GM18519 (cell line): Measurements from ENCODE around the gene OPN3.
A peak's percentile ranks its signal among the peaks of the same experiment; 100 is the strongest.

ENCODE experiments used
- ATAC-seq: cut with Tn5 transposase; IDR thresholded peaks from one replicate; pipeline ENCODE4 v1.9.1; 2021; ENCODE audit warnings: mild to moderate bottlenecking, moderate library complexity; ENCODE audit not compliant: unreplicated experiment, low FRiP score

OPN3 gene

DNA sequence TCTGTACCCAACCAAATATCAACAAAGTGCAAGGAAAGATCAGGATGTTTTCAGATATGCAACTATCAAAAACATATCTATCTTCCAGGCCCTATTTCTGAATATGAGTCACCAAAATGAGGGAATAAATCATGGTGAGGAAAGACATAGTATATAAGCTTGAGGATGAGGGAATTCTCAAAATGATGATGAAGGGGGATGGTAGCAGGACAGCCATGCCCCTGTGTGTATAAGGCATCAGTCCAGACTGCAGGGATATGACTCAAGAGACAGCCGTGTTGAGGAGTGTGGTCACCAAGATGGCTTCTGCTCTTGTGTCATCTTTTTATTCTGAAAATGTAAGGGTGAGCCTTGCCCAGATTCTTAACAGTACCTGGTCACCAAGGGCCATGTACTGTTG lies 7.5 kb upstream of the OPN3 start:
- ATAC-seq, result no peak

DNA sequence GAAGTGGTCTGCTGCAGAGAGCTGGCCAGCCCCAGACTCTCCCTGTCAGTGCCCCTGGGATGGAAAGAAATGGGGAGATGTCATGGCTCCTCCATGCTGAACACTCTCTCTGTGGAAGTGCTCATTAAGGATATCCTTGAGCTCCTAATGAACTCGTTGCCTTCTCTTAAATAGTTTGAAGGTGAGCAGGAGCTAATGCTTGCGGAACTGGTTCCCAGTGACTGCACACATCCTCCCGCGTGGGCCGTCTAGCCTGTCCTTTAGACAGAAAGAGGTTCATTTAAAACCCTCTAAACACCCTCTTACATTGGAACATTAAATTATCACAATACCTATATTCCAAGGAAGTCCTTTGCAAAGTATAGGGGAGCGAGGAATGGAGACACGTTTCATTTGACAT lies 6.0 kb upstream of the OPN3 start:
- no peak for ATAC-seq

DNA sequence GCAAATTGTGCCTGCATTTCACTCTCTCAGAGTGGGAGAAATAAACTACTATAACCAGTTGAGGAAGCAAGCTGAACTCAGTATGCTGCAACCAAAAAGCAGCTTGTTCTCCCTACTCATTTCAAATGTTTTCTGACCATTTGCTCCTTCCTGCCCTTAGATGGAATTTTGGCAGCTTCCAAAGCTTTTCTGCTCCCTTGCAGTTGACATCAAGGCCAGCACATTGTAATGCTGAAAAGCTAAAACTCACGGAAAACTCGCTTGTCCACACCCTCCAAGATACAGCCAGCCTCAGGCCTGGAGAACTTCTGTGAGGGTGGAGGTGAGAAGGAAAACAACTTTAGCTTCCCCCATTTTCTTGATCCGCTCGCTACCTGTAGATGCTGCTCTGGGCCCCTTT lies 5.0 kb upstream of the OPN3 start:
- no peak for ATAC-seq

DNA sequence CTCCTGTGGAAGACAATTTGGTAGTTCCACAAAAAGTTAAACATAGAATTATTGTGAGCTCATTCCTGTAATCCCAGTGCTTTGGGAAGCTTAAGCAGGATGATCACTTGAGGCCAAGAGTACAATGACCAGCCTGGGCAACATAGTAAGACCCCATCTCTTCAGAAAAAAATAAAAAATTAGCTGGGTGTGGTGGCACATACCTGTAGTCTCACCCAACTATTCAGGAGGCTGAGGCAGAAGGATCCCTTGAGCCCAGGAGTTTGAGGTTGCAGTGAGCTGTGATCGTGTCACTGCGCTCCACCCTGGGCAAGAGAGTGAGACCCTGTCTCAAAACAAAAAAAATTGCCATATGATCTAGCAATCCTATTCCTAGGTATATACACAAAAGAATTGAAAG lies 4.1 kb upstream of the OPN3 start:
- ATAC-seq, result no peak

DNA sequence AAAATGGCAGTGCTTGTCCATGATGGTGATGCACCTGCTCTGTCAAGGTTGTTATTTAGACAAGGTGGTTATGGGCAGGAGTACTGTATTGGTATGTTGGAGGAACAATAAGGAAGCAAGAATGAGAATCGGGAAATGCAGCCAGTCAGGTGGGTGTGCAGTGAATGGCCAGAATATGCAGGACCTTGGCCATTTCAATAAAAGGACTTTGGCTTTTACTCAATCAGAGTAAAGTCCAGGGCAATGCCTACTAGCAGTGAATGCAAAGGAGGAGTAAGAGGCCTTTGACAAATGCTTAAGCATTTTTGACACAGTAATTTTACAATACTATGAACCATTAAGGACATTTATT lies 2.4 kb upstream of the OPN3 start:
- no peak for ATAC-seq

DNA sequence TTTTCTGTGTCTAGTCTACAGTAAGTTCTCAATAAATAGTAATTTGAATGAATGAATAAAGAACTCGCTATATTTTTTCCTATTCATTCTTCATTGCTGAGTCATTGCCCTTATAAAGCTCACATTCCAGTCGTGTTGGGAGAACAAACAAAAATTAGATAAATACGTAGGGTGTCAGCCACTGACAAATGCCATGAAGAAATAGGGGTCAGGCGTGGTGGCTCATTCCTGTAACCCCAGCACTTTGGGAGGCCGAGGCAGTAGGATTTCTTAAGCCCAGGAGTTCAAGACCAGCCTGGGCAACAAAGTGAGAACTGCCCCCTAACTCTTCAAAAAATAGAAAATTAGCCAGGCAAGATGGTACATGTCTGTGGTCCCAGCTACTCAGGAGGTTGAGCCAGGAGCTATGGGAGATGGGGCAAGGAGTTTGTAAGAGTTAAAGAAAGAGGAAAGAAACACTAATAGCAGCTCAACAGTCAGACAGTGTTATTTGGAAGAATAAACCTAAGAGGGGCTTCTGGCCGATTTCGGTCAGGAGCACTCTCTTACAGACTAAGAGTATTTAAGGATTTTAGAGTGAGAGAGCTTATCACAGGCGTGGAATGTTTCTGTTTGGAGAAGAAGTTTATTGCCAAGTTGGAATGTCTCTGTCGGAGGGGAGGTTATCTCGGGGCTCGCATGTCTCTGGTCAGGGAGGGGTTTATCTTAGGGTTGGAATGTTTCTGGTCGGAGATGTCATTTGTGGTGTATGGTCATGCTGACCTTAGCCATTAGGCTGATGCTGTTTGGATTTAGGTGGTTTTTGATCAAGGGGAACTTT lies 1.8 kb upstream of the OPN3 start:
- ATAC-seq, result no peak

DNA sequence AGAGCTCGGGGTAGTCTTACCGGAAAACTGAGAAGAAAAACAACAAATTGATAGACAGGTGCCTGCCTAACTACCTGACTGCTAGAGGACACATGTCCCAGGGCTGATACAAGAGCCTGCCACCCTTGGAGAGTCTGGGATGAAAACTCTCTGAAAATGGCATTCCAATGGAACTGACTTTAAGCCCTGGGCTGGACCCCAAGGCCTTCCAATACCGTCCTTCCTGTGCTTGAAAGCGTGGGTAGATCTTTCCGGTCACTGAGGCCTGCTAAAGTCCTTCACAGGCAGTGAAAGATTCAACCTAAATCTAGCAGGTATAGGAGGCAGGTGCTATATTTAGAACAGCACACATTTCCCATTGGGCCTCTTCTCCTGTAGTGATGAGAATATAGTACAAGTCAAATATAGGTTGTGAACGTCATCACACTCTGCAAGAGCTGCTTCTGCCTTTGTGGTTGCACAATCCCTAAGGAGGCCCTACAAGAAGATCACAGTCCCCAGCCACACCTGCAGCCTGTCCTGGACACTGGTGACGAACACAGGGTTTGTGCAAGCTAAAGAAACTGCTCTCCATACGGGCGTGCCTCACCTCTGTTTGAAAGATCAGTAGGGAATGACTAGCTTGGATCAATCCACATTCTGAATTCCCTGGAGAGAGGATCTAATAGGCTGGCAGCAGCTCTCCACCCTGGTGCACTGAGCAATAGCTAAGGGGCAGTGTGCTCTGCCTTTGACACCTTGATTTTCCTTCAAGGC lies 876 bp upstream of the OPN3 start:
- ATAC-seq, result no peak

DNA sequence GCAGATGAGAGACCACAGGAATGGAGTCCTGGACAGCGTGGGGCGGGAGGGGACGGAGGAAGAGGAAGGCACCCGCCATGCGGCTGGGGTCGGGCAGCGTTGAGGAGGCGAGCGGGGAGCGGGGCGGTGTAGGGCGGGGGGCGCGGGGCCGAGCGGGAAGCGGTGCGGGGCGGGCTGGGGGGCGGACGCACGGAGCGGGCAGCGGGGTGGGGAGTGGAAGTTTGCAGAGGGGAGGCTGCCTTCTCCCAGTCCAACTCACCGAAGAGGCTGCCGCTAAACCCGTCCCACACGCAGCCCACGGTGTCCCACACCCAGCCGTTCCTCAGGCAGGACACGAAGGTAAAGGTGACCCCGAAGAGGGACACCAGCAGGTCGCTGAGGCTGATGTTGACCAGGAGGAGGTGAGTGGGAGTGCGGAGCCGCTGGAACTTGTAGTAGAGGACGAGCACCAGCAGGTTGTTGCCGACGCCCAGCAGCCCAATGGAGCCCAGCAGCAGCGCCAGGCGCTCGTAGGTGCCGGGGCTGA lies 483 bp downstream of the OPN3 start:
- peak; percentile 41 for ATAC-seq

DNA sequence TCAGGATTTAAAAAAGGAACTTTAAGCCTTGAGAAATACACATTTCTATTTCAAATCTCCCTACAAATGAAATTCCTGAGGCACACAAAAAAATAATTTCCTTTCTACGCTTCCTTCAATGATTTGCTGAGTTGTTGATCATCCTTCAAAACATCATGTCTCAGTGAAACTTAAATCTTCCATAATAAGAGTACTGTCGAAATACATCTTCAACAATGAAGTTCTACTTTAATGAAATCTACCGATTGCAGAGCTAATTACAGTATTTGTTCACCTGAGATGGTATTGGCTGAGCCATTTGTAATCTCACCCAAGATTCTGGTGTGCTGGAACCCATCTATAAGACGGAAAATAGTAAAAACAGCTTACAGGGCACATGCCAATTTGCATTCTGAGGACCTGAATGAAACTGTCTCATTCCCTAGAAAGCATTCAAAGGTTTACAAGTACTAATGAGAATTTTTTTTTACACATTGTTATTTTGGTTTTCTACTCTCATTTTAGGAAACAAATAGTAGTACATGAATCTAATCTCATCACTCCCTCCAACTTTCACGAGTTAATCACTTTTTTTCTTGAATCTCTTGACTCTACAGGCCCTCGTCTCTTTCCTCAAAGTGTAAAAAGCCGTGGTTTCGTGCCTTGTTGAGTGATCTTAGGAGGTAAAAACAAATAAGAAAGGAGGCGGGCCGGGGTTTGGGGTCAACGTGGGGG lies 1.1 kb downstream of the OPN3 start:
- ATAC-seq, result no peak

DNA sequence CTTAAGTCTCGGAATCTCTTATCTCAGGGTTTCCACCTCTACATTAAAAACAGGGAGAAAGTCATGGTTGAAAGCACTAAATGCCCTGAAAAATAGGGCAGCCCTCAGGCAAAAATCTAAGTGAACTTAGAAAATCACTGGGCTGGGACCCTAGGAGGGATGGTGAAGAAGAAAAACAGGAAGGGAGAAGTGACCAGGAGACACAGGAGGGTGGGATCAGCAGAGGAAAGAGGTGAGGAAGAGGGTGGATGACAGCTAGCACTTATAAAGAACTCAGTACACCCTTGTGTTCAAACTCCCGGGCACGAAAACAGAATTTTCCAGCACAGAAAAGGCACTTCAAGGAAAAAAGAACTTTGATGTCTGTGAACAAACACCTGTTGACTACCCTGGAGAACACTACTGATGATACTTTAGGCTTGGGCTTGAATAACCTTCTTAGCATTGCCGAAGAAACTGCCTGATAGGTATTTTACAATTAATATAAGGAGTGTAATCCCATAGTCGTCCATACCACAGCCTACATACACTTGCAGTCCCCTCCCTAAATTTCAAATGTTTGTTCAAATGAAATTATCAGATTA lies 2.0 kb downstream of the OPN3 start:
- ATAC-seq, result no peak

DNA sequence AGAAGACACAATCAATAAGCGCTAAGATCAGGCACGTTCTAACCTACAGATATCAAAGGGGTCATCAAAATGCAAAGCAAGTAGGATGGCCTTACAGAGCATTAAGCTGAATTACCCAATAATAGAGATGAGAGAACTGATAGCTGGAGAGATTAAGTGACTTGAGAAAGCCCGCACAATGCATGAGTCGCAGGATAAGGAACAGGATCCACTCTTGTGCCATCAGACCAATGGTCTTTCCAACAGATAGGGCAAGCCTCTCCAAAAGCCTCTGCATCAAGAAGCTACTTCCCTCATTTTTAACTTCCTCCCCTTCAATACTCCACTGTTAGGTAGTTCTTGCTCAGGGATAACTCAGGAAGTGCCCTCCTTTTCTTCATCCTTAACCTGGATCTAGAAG lies 2.6 kb downstream of the OPN3 start:
- no peak for ATAC-seq

DNA sequence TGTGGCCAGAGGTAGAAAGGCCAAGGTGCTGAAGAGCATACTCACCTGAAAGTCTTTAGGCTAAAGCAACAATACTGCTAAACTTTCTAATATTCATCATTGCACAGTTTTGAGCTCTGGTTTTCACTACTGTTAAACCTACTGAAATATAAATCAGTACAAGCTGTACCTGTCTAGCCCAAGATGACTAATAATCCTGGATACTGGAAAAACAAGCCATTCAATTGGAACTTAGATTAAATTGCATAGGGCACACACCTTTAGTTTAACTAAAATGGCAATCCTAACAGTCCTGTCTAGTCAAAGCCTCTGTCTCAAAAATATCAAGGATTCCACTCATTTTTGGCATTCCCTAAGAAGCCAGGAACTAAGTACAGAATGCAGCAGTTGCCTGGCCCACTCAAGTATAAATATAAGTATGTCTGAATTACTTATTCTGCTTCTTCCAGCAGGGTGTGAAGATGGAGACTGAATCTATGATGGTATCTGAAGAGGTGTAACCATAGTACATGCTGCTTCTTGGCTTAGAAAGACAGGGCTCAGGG lies 3.1 kb downstream of the OPN3 start:
- no peak for ATAC-seq

DNA sequence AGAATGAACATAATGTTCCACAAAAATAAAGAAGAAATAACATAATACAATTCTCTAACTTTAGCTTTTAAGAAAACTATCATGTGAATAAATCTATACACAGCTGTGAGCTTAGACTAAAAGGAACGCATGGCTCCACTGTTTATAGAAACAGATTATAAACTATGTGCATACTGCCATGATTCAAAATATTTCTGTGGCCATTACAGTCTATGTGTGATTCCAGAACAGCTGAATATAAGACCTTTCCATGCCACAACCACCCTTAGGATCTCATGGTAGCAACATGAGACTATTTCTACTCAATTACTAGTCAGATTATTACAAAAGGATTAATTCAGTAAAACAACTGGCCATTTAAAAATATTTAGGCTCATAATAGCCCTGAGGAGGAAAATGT lies 3.9 kb downstream of the OPN3 start:
- no peak for ATAC-seq

DNA sequence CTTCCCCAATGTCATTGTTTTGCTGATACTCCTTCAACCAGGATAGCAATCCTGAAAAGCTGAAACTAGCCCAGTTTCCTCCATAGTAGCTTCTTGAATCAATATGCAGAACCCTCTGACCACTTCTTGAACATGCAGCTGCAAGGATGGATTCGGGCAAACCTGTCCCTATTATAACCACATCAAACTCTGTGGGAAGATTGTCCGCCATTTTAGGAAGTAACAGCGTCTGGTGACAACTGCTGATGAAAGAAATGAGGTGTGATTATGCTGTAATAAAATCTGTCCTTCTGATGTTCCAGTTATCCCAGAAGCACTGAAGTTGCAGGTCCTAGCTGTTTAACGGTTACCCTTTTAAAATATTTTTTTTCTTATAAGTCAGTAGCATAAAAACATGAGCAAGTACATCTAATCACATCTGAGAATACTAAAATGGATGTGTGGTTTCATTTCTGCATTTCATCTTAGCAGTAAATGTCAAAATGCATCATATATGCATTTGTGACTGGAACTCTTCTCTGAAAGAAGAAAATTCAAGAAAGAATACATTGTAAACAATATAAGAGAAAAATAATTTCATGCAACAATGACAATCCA lies 4.5 kb downstream of the OPN3 start:
- no peak for ATAC-seq

DNA sequence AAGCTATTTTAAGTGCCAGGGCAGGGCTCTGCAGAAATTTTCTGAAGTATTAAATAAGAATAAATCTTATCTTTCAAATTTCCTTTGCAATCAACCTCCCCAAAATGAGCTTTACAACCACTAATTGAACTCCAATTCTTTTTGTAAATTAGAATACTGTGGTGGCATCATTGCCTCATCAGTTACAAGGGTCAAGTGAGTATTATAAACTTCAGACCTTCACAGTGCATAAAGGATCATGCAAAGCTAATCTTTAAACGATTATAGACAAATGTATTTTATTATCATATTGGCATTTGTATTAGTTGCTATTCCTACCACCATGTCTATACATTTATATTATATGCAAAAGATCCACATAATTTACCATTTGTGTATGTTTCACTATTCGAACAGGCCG lies 7.2 kb downstream of the OPN3 start:
- ATAC-seq, result no peak

DNA sequence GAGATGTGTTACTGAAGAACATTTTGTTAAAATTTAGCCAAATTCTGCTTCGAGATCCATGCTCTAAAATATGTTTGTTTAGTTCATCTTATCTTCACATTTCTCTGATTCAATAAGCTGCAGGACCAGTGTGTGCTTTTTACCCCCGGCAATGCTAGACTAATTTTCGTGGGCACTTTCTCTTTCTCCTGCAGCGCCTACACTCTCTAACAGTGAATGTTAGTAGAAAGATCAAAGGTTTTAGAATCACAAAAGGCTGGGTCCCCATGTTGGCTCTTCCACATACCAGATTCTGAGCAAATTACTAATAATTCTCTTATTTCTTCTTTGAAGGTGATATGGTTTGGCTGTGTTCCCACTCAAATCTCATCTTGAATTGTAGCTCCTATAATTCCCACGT lies 8.5 kb downstream of the OPN3 start:
- no peak for ATAC-seq

DNA sequence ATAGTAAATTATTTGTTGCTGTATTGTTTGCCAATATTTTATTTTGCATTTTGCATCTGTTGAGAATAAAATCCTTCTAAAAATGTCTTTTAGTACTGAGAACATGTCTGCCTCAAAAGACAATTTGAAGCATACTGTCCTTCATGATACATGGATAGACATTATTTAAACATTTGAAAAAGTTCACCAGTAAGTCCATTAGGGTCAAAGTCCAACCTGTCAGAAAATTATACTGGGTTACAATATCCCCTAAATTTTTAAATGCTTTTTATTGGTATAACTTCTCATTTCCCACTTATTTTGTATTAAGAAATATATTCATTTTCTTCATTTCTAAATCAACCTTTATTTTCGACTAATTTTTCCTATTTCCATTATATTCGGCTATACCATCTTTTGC lies 9.3 kb downstream of the OPN3 start:
- ATAC-seq, result no peak

DNA sequence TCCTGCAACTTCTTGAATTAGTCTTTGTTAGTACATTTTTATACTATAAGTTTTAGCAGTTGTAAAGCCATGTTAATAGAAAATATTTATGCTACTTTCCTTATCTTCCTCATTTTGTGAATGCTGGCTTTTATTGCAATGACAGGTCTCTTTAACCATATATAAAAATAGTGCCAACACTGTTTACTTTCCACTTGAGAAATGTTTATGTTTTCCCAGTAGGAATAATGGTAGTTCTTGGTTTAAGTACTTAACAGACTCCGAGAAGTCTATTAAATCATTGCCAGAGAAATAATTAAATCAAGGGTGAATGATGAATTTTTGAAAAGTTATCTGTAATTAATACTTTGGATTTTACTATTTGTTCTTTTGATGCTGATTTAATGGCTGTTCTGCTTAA lies 9.7 kb downstream of the OPN3 start:
- no peak for ATAC-seq

DNA sequence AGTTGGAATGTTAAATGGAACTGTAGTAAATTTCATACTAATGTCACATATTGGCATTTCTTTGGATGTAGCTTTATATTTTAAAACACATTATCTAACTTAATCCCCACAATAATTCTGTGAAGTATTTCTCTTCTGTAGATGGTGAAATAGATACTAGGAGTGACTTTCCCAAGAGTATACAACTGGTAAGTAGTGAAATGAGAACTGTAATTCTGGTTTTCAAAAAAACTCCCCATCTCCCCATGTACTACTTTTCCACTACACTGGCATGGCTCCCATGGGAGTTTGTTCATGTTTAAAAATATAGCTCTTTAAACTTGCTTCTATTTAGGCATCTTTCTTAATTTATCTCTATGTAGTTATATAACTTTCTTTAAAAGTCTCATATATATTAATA lies 10.2 kb downstream of the OPN3 start:
- ATAC-seq, result no peak
